Immature natural killer cell (primary cell): Measurements from ENCODE around the gene TSR3. TPM values are rescaled to one million over a fixed set of nuclear protein-coding genes. Genes with fewer than 3 reads are reported as not detected.

Experiments
- DNase-seq, 3 donors: peaks; one replicate each; pipeline ENCODE4 v3.0.0; 2022; ENCODE audit warnings: mixed read lengths in 1 of 3
- H3K27ac Mint-ChIP-seq, 6 donors: one replicate each; pipeline ENCODE4 v1.8.0; 2020; ENCODE audit warnings: mixed read lengths in 6 of 6, mild to moderate bottlenecking in 5 of 6, inconsistent platforms in 4 of 6, moderate library complexity in 3 of 6
- H3K27me3 Mint-ChIP-seq, 3 donors: one replicate each; pipeline ENCODE4 v1.8.0; 2020 to 2021; ENCODE audit warnings: low read depth in 3 of 3, mild to moderate bottlenecking in 3 of 3, mixed read lengths in 3 of 3, moderate library complexity in 3 of 3, inconsistent platforms in 1 of 3
- H3K36me3 Mint-ChIP-seq, 3 donors: one replicate each; pipeline ENCODE4 v1.8.0; 2020; ENCODE audit warnings: mixed read lengths in 3 of 3, inconsistent platforms in 2 of 3, mild to moderate bottlenecking in 2 of 3
- H3K4me1 Mint-ChIP-seq, 2 donors: one replicate each; pipeline ENCODE4 v1.8.0; 2020; ENCODE audit warnings: inconsistent platforms in 2 of 2, mild to moderate bottlenecking in 2 of 2, mixed read lengths in 2 of 2, moderate library complexity in 1 of 2
- H3K4me3 Mint-ChIP-seq, 5 donors: one replicate each; pipeline ENCODE4 v1.8.0; 2020; ENCODE audit warnings: mild to moderate bottlenecking in 5 of 5, mixed read lengths in 5 of 5, inconsistent platforms in 3 of 5, moderate library complexity in 3 of 5
- H3K9me3 Mint-ChIP-seq, 6 donors: one replicate each; pipeline ENCODE4 v1.8.0; 2020; ENCODE audit warnings: mild to moderate bottlenecking in 6 of 6, mixed read lengths in 6 of 6, inconsistent platforms in 4 of 6, moderate library complexity in 3 of 6
- polyA plus RNA-seq, 3 donors: library from polyadenylated mRNA; unstranded; fragments of 300-500 nt; fragmentation: Illumina TruSeq; gene quantifications; one replicate each; pipeline ENCODE4 v1.2.3, GENCODE V29; 2021

The TSR3 gene
- polyA plus RNA-seq, 3 donors from 2014 or later = 104 to 143 (median 114) TPM

GRCh38 chr16:1326391-1326790 is 25.3 kb downstream of the TSR3 start:
- peak overlapping the region in 1 of 6 donors; percentile 28 for H3K27ac Mint-ChIP-seq

GRCh38 chr16:1325673-1326371 is 25.9 kb downstream of the TSR3 start:
- Mint-ChIP-seq H3K27ac (no peak overlapping the region), H3K9me3 (no peaks in the 10 kb centered on the region), H3K36me3 (peaks cover 0 to 4% (median 0%) of the 10 kb centered on the region in 3 donors), H3K4me3 (no peak overlapping the region), H3K27me3 (peaks cover 0 to 11% (median 9%) of the 10 kb centered on the region in 3 donors), H3K4me1 (peaks cover 0 to 5% of the 10 kb centered on the region in 2 donors)
- no peak for DNase-seq

More at GRCh38 chr16:1326391-1326790, 25.3 kb downstream of the TSR3 start:
- Mint-ChIP-seq H3K4me3 (no peak overlapping the region), H3K9me3 (no peaks in the 10 kb centered on the region), H3K36me3 (peaks cover 0 to 4% (median 0%) of the 10 kb centered on the region in 3 donors), H3K27me3 (peaks cover 0 to 9% (median 6%) of the 10 kb centered on the region in 3 donors), H3K4me1 (peaks cover 3 to 10% of the 10 kb centered on the region in 2 donors)
- no peak for DNase-seq

- peaks cover 0 to 11% (median 9%) of the 10 kb centered on the region in 3 donors for H3K27me3 Mint-ChIP-seq
- no peak for DNase-seq
- peaks cover 0 to 5% (median under 1%) of the 10 kb centered on the region in 3 donors for H3K36me3 Mint-ChIP-seq
- no peak overlapping the region for H3K4me3 Mint-ChIP-seq
- H3K27ac Mint-ChIP-seq = no peak overlapping the region
- H3K9me3 Mint-ChIP-seq = no peaks in the 10 kb centered on the region
- peaks cover 0 to 5% of the 10 kb centered on the region in 2 donors for H3K4me1 Mint-ChIP-seq
Measured at GRCh38 chr16:1325261-1325660, 26.4 kb downstream of the TSR3 start.

GRCh38 chr16:1324286-1324826 is 27.3 kb downstream of the TSR3 start:
- peaks cover 0 to 11% (median 5%) of the 10 kb centered on the region in 3 donors for H3K36me3 Mint-ChIP-seq
- H3K27ac Mint-ChIP-seq = peak overlapping the region in 1 of 6 donors; percentile 78
- no peak for DNase-seq
- H3K4me1 Mint-ChIP-seq = peaks cover under 1 to 5% of the 10 kb centered on the region in 2 donors
- H3K9me3 Mint-ChIP-seq = no peaks in the 10 kb centered on the region
- H3K27me3 Mint-ChIP-seq = peaks cover under 1 to 11% (median 9%) of the 10 kb centered on the region in 3 donors
- no peak overlapping the region for H3K4me3 Mint-ChIP-seq

GRCh38 chr16:1323296-1324239 is 28.1 kb downstream of the TSR3 start:
- DNase-seq = no peak
- Mint-ChIP-seq H3K36me3 (peaks cover 0 to 16% (median 5%) of the 10 kb centered on the region in 3 donors), H3K27ac (no peak overlapping the region), H3K27me3 (peaks cover 2 to 11% (median 9%) of the 10 kb centered on the region in 3 donors), H3K4me3 (no peak overlapping the region), H3K9me3 (no peaks in the 10 kb centered on the region), H3K4me1 (peaks cover 2 to 5% of the 10 kb centered on the region in 2 donors)

GRCh38 chr16:1322407-1322806 is 29.3 kb downstream of the TSR3 start:
- no peak overlapping the region for H3K27ac Mint-ChIP-seq
- DNase-seq = no peak
- H3K36me3 Mint-ChIP-seq = peaks cover 5 to 27% (median 8%) of the 10 kb centered on the region in 3 donors
- peaks cover 2 to 15% (median 11%) of the 10 kb centered on the region in 3 donors for H3K27me3 Mint-ChIP-seq
- H3K4me1 Mint-ChIP-seq = peaks cover 2 to 5% of the 10 kb centered on the region in 2 donors
- no peak overlapping the region for H3K4me3 Mint-ChIP-seq
- no peaks in the 10 kb centered on the region for H3K9me3 Mint-ChIP-seq

- peaks cover 0 to 2% of the 10 kb centered on the region in 2 donors for H3K4me1 Mint-ChIP-seq
- no peak overlapping the region for H3K27ac Mint-ChIP-seq
- no peak overlapping the region for H3K4me3 Mint-ChIP-seq
- no peaks in the 10 kb centered on the region for H3K9me3 Mint-ChIP-seq
- no peak for DNase-seq
- peaks cover 2 to 18% (median 11%) of the 10 kb centered on the region in 3 donors for H3K27me3 Mint-ChIP-seq
- peaks cover 8 to 34% (median 9%) of the 10 kb centered on the region in 3 donors for H3K36me3 Mint-ChIP-seq
Measured at GRCh38 chr16:1320658-1321240, 30.9 kb downstream of the TSR3 start.

GRCh38 chr16:1320097-1320496 is 31.6 kb downstream of the TSR3 start:
- Mint-ChIP-seq H3K27ac (peak overlapping the region in 1 of 6 donors; percentile 57), H3K4me1 (peaks cover 0 to 4% of the 10 kb centered on the region in 2 donors), H3K27me3 (peaks cover 2 to 18% (median 10%) of the 10 kb centered on the region in 3 donors), H3K9me3 (no peaks in the 10 kb centered on the region), H3K4me3 (no peak overlapping the region), H3K36me3 (peaks cover 8 to 34% (median 9%) of the 10 kb centered on the region in 3 donors)
- DNase-seq = no peak

GRCh38 chr16:1319041-1319440 is 32.6 kb downstream of the TSR3 start:
- no peak for DNase-seq
- Mint-ChIP-seq H3K36me3 (peaks cover 8 to 34% (median 9%) of the 10 kb centered on the region in 3 donors), H3K27ac (no peak overlapping the region), H3K4me3 (no peak overlapping the region), H3K27me3 (peaks cover 4 to 16% (median 5%) of the 10 kb centered on the region in 3 donors), H3K9me3 (no peaks in the 10 kb centered on the region), H3K4me1 (peaks cover 0 to 12% of the 10 kb centered on the region in 2 donors)

GRCh38 chr16:1318268-1318545 is 33.5 kb downstream of the TSR3 start:
- peaks cover 8 to 34% (median 9%) of the 10 kb centered on the region in 3 donors for H3K36me3 Mint-ChIP-seq
- DNase-seq = no peak
- H3K27ac Mint-ChIP-seq = peak overlapping the region in 2 of 6 donors; percentile 46 to 62
- H3K4me1 Mint-ChIP-seq = peaks cover 1 to 13% of the 10 kb centered on the region in 2 donors
- no peaks in the 10 kb centered on the region for H3K9me3 Mint-ChIP-seq
- H3K27me3 Mint-ChIP-seq = peaks cover 4 to 14% (median 5%) of the 10 kb centered on the region in 3 donors
- H3K4me3 Mint-ChIP-seq = no peak overlapping the region

GRCh38 chr16:1317479-1318267 is 34.0 kb downstream of the TSR3 start:
- Mint-ChIP-seq H3K9me3 (no peaks in the 10 kb centered on the region), H3K36me3 (peaks cover 8 to 34% (median 9%) of the 10 kb centered on the region in 3 donors), H3K4me1 (peaks cover 7 to 18% of the 10 kb centered on the region in 2 donors), H3K4me3 (no peak overlapping the region), H3K27ac (no peak overlapping the region), H3K27me3 (peaks cover 4 to 13% (median 7%) of the 10 kb centered on the region in 3 donors)
- no peak for DNase-seq

GRCh38 chr16:1316033-1316405 is 35.7 kb downstream of the TSR3 start:
- peaks cover 17 to 31% of the 10 kb centered on the region in 2 donors for H3K4me1 Mint-ChIP-seq
- DNase-seq = no peak
- H3K9me3 Mint-ChIP-seq = no peaks in the 10 kb centered on the region
- no peak overlapping the region for H3K27ac Mint-ChIP-seq
- peaks cover 8 to 34% (median 9%) of the 10 kb centered on the region in 3 donors for H3K36me3 Mint-ChIP-seq
- no peak overlapping the region for H3K4me3 Mint-ChIP-seq
- peaks cover 4 to 8% (median 6%) of the 10 kb centered on the region in 3 donors for H3K27me3 Mint-ChIP-seq
